SK-N-MC (cell line): Measurements from ENCODE around the gene P2RY8.
"Not testable (repeated sequence)": the region's sequence is repeated elsewhere in the genome, so short reads cannot be mapped to it uniquely, and the experiment has no call there.

Experiments
- DNase-seq: peaks from one replicate; pipeline ENCODE4 v3.0.0-alpha.2; 2011; ENCODE audit warnings: low read depth, low spot score
- H3K27ac ChIP-seq: fragments of 200-600 bp; sonication (generic); 2 replicates; pipeline ENCODE4 v1.5.1; 2016; ENCODE audit warnings: mixed run types
- H3K36me3 ChIP-seq: fragments of 200-600 bp; sonication (generic); 2 replicates; pipeline ENCODE4 v1.6.1; 2017; ENCODE audit warnings: antibody characterized with exemption, low read length, mixed read lengths; ENCODE audit not compliant: insufficient read depth
- H3K4me3 ChIP-seq: fragments of 200-600 bp; sonication (generic); 2 replicates; pipeline ENCODE4 v1.5.1; 2016
- H3K9ac ChIP-seq: fragments of 200-600 bp; sonication (generic); 2 replicates; pipeline ENCODE4 v1.8.0; 2017; ENCODE audit warnings: mixed run types, mixed read lengths; ENCODE audit not compliant: insufficient read length
- H3K9me3 ChIP-seq: fragments of 200-600 bp; sonication (generic); 2 replicates; pipeline ENCODE4 v1.6.1; 2017; ENCODE audit warnings: low read depth, mild to moderate bottlenecking, antibody characterized with exemption, low read length, moderate library complexity, mixed read lengths
- EZH2 ChIP-seq: fragments of 200-600 bp; sonication (generic); IDR thresholded peaks from one replicate; pipeline ENCODE4 v1.6.1; 2017; ENCODE audit warnings: antibody characterized with exemption
- FOXP2 ChIP-seq: optimal IDR thresholded peaks from 2 replicates; pipeline ENCODE3; 2011; ENCODE audit warnings: mild to moderate bottlenecking, moderate library complexity; ENCODE audit not compliant: insufficient read depth; ENCODE audit errors: extremely low read length, control extremely low read depth
- POLR2AphosphoS5 ChIP-seq: IDR thresholded peaks from 2 replicates; pipeline ENCODE4 v1.6.1; 2012; ENCODE audit warnings: mild to moderate bottlenecking, low read depth, low read length, borderline replicate concordance

The P2RY8 gene

GRCh38 chrX:1486177-1486576, 50.8 kb downstream of the P2RY8 start:
- H3K4me3 ChIP-seq = no peak overlapping the region
- no peak overlapping the region for H3K9ac ChIP-seq
- H3K27ac ChIP-seq = no peak overlapping the region
- no peak for TF ChIP-seq EZH2
- TF ChIP-seq FOXP2 = no peak
- no peak for TF ChIP-seq POLR2AphosphoS5
- H3K9me3 ChIP-seq = no peaks in the 10 kb centered on the region
- no peaks in the 10 kb centered on the region for H3K36me3 ChIP-seq
- DNase-seq = no peak

DNA sequence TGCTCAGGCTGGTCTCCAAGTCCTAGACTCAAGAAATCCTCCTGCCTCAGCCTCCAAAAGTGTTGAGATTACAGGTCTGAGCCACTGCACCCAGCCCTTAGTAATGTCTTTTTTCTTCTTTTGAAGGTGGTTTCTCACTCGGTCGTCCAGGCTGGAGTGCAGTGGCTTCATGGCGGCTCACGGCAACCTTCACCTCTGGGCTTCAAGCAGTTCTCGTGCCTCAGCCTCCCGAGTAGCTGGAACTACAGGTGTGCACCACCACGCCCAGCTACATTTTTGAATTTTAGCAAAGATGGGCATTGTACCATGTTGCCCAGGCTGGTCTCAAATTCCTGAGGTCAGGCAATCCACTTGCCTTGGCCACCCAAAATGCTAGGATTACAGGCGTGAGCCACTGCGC, 52.0 kb downstream of the P2RY8 start:
- Histone ChIP-seq H3K9me3 (no peaks in the 10 kb centered on the region), H3K4me3 (no peak overlapping the region), H3K27ac (no peak overlapping the region), H3K9ac (no peak overlapping the region), H3K36me3 (no peaks in the 10 kb centered on the region)
- no peak for DNase-seq
- TF ChIP-seq FOXP2 = no peak
- no peak for TF ChIP-seq POLR2AphosphoS5
- no peak for TF ChIP-seq EZH2

- H3K36me3 ChIP-seq = no peaks in the 10 kb centered on the region
- DNase-seq = no peak
- TF ChIP-seq POLR2AphosphoS5 (no peak), EZH2 (no peak), FOXP2 (no peak)
- no peak overlapping the region for H3K4me3 ChIP-seq
- H3K9me3 ChIP-seq = no peaks in the 10 kb centered on the region
- H3K27ac ChIP-seq = no peak overlapping the region
- no peak overlapping the region for H3K9ac ChIP-seq
Observed at GRCh38 chrX:1484638-1485019, 52.4 kb downstream of the P2RY8 start.

- Histone ChIP-seq H3K36me3 (no peaks in the 10 kb centered on the region), H3K9me3 (no peaks in the 10 kb centered on the region), H3K4me3 (no peak overlapping the region), H3K9ac (no peak overlapping the region), H3K27ac (no peak overlapping the region)
- TF ChIP-seq POLR2AphosphoS5 (no peak), EZH2 (no peak), FOXP2 (no peak)
- no peak for DNase-seq
Observed at GRCh38 chrX:1483843-1484637, 52.9 kb downstream of the P2RY8 start.

GRCh38 chrX:1482530-1482928, 54.5 kb downstream of the P2RY8 start:
- Histone ChIP-seq H3K27ac (peak overlapping the region; percentile 98), H3K9ac (peak overlapping the region; percentile 72), H3K4me3 (peak overlapping the region; percentile 68)
- not testable (repeated sequence) for DNase-seq, H3K36me3 ChIP-seq, H3K9me3 ChIP-seq

GRCh38 chrX:1481636-1482529, 55.1 kb downstream of the P2RY8 start:
- TF ChIP-seq FOXP2 = no peak
- peak; percentile 62; the same call in 1 of the 2 replicates for TF ChIP-seq POLR2AphosphoS5
- no peak for TF ChIP-seq EZH2
- Histone ChIP-seq H3K36me3 (no peaks in the 10 kb centered on the region), H3K27ac (peak overlapping the region; percentile 98), H3K4me3 (peak overlapping the region; percentile 68), H3K9ac (peak overlapping the region; percentile 72), H3K9me3 (0 out of 2 replicates have a peak, but pooled peaks cover 3% of the 10 kb centered on the region)
- DNase-seq = peak; percentile 60

DNA sequence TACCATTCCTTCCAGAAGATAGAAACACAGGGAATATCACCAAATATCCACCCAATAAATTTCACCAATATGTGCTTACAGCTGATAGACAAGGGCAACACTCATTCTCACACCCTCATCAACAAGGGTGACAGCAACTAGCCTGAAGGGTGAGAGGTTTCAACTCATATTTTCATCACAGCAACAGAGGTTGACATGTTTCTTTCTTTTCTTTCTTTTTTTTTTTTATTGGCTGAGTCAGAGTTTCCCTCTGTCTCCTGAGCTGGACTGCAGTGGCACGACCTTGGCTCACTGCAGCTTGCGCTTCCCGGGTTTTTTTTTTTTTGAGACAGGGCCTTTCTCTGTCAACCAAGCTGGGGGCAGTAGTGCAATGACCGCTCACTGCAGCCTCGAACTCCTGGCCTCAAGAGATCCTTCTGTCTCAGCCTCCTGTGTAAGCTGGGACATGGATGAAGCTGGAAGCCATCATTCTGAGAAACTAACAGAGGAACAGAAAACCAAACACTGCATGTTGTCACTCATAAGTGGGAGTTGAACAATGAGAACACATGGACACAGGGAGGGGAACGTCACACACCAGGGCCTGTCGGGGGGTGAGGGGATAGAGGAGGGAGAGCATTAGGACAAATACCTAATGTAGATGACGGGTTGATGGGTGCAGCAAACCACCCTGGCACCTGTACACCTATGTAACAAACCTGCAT, 56.8 kb downstream of the P2RY8 start:
- H3K27ac ChIP-seq = no peak overlapping the region
- DNase-seq = no peak
- H3K9ac ChIP-seq = no peak overlapping the region
- TF ChIP-seq EZH2 (no peak), POLR2AphosphoS5 (no peak), FOXP2 (no peak)
- no peak overlapping the region for H3K4me3 ChIP-seq
- 0 out of 2 replicates have a peak, but pooled peaks cover 3% of the 10 kb centered on the region for H3K9me3 ChIP-seq
- no peaks in the 10 kb centered on the region for H3K36me3 ChIP-seq

GRCh38 chrX:1477801-1478458, 59.1 kb downstream of the P2RY8 start:
- H3K27ac ChIP-seq = no peak overlapping the region
- 0 out of 2 replicates have a peak, but pooled peaks cover 3% of the 10 kb centered on the region for H3K9me3 ChIP-seq
- H3K4me3 ChIP-seq = no peak overlapping the region
- H3K36me3 ChIP-seq = no peaks in the 10 kb centered on the region
- H3K9ac ChIP-seq = no peak overlapping the region
- TF ChIP-seq FOXP2 = no peak
- no peak for TF ChIP-seq EZH2
- TF ChIP-seq POLR2AphosphoS5 = no peak
- no peak for DNase-seq
